ENCODE data around the gene USP48. TPM values are rescaled to one million over a fixed set of nuclear protein-coding genes. Genes with fewer than 3 reads are reported as not detected.

Gene USP48
- total and polyA plus RNA-seq, 2 of the 8 experiments (the other 6 are each of a cell fraction or from before 2014, with no cell fraction given) = 12.8 to 83.5 TPM

DNA sequence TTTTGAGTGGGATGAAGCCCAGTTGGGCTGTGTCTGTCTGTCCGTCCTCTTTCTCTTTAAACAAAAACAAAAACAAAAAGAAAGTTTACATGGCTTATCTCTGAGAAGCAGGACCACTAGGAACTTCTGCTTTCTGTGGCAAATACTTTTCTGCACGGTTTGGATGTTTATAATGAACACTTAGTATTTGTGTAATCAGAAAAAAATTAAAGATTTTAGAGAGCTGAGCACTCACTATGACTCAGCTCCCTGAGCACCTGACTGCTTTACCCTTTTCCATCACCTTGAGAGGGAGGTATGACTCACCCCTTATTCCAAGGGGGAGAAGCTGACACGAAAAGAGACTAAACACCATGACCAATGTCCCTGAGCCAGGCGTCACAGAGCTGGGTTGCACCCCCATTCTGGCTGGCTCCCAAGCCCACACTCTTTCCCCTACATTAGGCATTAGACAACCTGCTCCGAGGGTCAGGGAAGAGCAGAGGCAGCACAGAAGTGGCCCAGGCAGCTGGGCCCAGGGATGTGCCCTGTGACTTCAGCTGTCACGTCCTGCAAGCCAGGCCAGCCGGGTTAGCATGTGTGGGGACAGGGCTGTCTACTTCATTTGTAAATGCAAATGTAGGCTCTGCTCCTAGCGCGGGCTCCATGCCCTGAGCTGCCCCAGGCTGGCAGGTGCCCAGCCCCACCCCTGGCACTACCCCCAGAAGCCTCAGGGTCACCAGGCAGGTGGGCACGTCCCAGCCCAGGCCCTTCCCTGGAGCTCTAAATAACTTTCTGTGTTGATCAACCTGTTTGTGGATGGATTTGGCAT, 144.2 kb downstream of the USP48 start (continued):
- peak; percentile 62; the same call in 1 of the 2 replicates for TF ChIP-seq BACH1 (IDR thresholded peaks at IDR 0.05; ENCODE audit: low read length)
- TF ChIP-seq JUND (IDR thresholded peaks at IDR 0.05; ENCODE audit: low read length) = peak; percentile 61; the same call in 1 of the 2 replicates
- no peak for TF ChIP-seq RXRA (IDR thresholded peaks at IDR 0.05; ENCODE audit: insufficient read depth, low read depth, low read length)
- TF ChIP-seq, protein P1, sequence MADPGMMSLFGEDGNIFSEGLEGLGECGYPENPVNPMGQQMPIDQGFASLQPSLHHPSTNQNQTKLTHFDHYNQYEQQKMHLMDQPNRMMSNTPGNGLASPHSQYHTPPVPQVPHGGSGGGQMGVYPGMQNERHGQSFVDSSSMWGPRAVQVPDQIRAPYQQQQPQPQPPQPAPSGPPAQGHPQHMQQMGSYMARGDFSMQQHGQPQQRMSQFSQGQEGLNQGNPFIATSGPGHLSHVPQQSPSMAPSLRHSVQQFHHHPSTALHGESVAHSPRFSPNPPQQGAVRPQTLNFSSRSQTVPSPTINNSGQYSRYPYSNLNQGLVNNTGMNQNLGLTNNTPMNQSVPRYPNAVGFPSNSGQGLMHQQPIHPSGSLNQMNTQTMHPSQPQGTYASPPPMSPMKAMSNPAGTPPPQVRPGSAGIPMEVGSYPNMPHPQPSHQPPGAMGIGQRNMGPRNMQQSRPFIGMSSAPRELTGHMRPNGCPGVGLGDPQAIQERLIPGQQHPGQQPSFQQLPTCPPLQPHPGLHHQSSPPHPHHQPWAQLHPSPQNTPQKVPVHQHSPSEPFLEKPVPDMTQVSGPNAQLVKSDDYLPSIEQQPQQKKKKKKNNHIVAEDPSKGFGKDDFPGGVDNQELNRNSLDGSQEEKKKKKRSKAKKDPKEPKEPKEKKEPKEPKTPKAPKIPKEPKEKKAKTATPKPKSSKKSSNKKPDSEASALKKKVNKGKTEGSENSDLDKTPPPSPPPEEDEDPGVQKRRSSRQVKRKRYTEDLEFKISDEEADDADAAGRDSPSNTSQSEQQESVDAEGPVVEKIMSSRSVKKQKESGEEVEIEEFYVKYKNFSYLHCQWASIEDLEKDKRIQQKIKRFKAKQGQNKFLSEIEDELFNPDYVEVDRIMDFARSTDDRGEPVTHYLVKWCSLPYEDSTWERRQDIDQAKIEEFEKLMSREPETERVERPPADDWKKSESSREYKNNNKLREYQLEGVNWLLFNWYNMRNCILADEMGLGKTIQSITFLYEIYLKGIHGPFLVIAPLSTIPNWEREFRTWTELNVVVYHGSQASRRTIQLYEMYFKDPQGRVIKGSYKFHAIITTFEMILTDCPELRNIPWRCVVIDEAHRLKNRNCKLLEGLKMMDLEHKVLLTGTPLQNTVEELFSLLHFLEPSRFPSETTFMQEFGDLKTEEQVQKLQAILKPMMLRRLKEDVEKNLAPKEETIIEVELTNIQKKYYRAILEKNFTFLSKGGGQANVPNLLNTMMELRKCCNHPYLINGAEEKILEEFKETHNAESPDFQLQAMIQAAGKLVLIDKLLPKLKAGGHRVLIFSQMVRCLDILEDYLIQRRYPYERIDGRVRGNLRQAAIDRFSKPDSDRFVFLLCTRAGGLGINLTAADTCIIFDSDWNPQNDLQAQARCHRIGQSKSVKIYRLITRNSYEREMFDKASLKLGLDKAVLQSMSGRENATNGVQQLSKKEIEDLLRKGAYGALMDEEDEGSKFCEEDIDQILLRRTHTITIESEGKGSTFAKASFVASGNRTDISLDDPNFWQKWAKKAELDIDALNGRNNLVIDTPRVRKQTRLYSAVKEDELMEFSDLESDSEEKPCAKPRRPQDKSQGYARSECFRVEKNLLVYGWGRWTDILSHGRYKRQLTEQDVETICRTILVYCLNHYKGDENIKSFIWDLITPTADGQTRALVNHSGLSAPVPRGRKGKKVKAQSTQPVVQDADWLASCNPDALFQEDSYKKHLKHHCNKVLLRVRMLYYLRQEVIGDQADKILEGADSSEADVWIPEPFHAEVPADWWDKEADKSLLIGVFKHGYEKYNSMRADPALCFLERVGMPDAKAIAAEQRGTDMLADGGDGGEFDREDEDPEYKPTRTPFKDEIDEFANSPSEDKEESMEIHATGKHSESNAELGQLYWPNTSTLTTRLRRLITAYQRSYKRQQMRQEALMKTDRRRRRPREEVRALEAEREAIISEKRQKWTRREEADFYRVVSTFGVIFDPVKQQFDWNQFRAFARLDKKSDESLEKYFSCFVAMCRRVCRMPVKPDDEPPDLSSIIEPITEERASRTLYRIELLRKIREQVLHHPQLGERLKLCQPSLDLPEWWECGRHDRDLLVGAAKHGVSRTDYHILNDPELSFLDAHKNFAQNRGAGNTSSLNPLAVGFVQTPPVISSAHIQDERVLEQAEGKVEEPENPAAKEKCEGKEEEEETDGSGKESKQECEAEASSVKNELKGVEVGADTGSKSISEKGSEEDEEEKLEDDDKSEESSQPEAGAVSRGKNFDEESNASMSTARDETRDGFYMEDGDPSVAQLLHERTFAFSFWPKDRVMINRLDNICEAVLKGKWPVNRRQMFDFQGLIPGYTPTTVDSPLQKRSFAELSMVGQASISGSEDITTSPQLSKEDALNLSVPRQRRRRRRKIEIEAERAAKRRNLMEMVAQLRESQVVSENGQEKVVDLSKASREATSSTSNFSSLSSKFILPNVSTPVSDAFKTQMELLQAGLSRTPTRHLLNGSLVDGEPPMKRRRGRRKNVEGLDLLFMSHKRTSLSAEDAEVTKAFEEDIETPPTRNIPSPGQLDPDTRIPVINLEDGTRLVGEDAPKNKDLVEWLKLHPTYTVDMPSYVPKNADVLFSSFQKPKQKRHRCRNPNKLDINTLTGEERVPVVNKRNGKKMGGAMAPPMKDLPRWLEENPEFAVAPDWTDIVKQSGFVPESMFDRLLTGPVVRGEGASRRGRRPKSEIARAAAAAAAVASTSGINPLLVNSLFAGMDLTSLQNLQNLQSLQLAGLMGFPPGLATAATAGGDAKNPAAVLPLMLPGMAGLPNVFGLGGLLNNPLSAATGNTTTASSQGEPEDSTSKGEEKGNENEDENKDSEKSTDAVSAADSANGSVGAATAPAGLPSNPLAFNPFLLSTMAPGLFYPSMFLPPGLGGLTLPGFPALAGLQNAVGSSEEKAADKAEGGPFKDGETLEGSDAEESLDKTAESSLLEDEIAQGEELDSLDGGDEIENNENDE (IDR thresholded peaks at IDR 0.05; ENCODE audit: insufficient replicate concordance, low read length) = no peak
- no peak for TF ChIP-seq POU5F1 (IDR thresholded peaks at IDR 0.05; ENCODE audit: low read depth, low read length)
- TF ChIP-seq TCF12 (IDR thresholded peaks at IDR 0.05; ENCODE audit: low read depth, low read length) = no peak
- no peak for TF ChIP-seq EZH2 (IDR thresholded peaks at IDR 0.05; ENCODE audit: low read depth, low read length, severe bottlenecking)
- TF ChIP-seq BRCA1 (IDR thresholded peaks at IDR 0.05; ENCODE audit: low read depth, low read length) = no peak
